GM12874 (cell line): ENCODE data around the gene BEST1.

Experiments used
- CTCF ChIP-seq: IDR thresholded peaks from 2 replicates; pipeline ENCODE4 v1.5.1; 2011; ENCODE audit warnings: low read depth, mild to moderate bottlenecking, control low read depth, low read length, moderate library complexity; ENCODE audit not compliant: insufficient read depth

BEST1 gene

GRCh38 chr11:62001450-62002191 is 51.5 kb downstream of the BEST1 start:
- TF ChIP-seq CTCF = no peak

GRCh38 chr11:62004473-62004872 is 54.3 kb downstream of the BEST1 start:
- TF ChIP-seq CTCF = no peak

GRCh38 chr11:62008193-62008592 is 58.0 kb downstream of the BEST1 start:
- TF ChIP-seq CTCF = no peak

- TF ChIP-seq CTCF = no peak
Observed at GRCh38 chr11:62010935-62011528, 60.9 kb downstream of the BEST1 start.

GRCh38 chr11:62011881-62012280 is 61.7 kb downstream of the BEST1 start:
- TF ChIP-seq CTCF = no peak

- TF ChIP-seq CTCF = no peak
Observed at GRCh38 chr11:62012451-62012831, 62.3 kb downstream of the BEST1 start.

GRCh38 chr11:62012832-62013461 is 62.8 kb downstream of the BEST1 start:
- TF ChIP-seq CTCF = no peak
